GM12878 (cell line): ENCODE results near the gene PROM1. TPM values are rescaled to one million over a fixed set of nuclear protein-coding genes. Genes with fewer than 3 reads are reported as not detected.
A peak's percentile ranks its signal among the peaks of the same experiment; 100 is the strongest.

Source experiments
- ATF7 ChIP-seq: fragments of 450-650 bp; IDR thresholded peaks from 2 replicates; pipeline ENCODE4 v1.6.1; 2016; ENCODE audit warnings: low read depth, mild to moderate bottlenecking
- BRCA1 ChIP-seq: IDR thresholded peaks from 2 replicates; pipeline ENCODE4 v1.6.1; 2011; ENCODE audit warnings: low read depth, low read length, improper control_type of control experiment
- CBX3 ChIP-seq: fragments of 200-600 bp; sonication (generic); IDR thresholded peaks from 2 replicates; pipeline ENCODE4 v1.6.1; 2016; ENCODE audit warnings: low read depth, borderline replicate concordance
- CEBPB ChIP-seq, 2 experiments: fragments of 150-350 bp in 1 of 2; IDR thresholded peaks; 2 replicates each; pipeline ENCODE4 v1.6.1; 2012 to 2014; ENCODE audit warnings: low read depth in 2 of 2, low read length in 2 of 2, borderline replicate concordance in 1 of 2, inconsistent platforms in 1 of 2
- CHD1 ChIP-seq: IDR thresholded peaks from 2 replicates; pipeline ENCODE4 v1.6.1; 2012; ENCODE audit warnings: low read depth, low read length, improper control_type of control experiment
- CREM ChIP-seq: IDR thresholded peaks from 2 replicates; pipeline ENCODE4 v1.6.1; 2014; ENCODE audit warnings: antibody characterized with exemption, low read depth
- ESRRA ChIP-seq: IDR thresholded peaks from 2 replicates; pipeline ENCODE4 v1.6.1; 2012; ENCODE audit warnings: mild to moderate bottlenecking, low read length, improper control_type of control experiment
- IKZF1 ChIP-seq: fragments of 450-650 bp; conservative IDR thresholded peaks from 2 replicates; pipeline ENCODE4 v1.6.1; 2017; ENCODE audit warnings: antibody characterized with exemption, mild to moderate bottlenecking
- MEF2A ChIP-seq: IDR thresholded peaks from 2 replicates; pipeline ENCODE4 v1.6.1; 2011; ENCODE audit warnings: low read depth, mild to moderate bottlenecking, low read length, moderate library complexity; ENCODE audit not compliant: insufficient read depth
- MEF2B ChIP-seq: fragments of 450-650 bp; IDR thresholded peaks from 2 replicates; pipeline ENCODE4 v1.6.1; 2018; ENCODE audit warnings: mild to moderate bottlenecking, moderate library complexity; ENCODE audit not compliant: partially characterized antibody, poor library complexity, severe bottlenecking
- MTA2 ChIP-seq: fragments of 450-650 bp; IDR thresholded peaks from 2 replicates; pipeline ENCODE4 v1.6.1; 2016; ENCODE audit warnings: low read depth, mild to moderate bottlenecking, moderate library complexity
- NFIC ChIP-seq: IDR thresholded peaks from 2 replicates; pipeline ENCODE4 v1.6.1; 2012; ENCODE audit warnings: low read depth, mild to moderate bottlenecking, inconsistent platforms, low read length, moderate library complexity
- PML ChIP-seq: IDR thresholded peaks from 2 replicates; pipeline ENCODE4 v1.6.1; 2012; ENCODE audit warnings: low read length, inconsistent platforms
- POLR2A ChIP-seq: IDR thresholded peaks from 2 replicates; pipeline ENCODE4 v1.6.1; 2011; ENCODE audit warnings: low read depth, mild to moderate bottlenecking, low read length
- RAD51 ChIP-seq: fragments of 450-650 bp; IDR thresholded peaks from 2 replicates; pipeline ENCODE4 v1.6.1; 2016; ENCODE audit warnings: moderate library complexity, mild to moderate bottlenecking, inconsistent platforms
- RBBP5 ChIP-seq: fragments of 200-600 bp; sonication (generic); conservative IDR thresholded peaks from 2 replicates; pipeline ENCODE4 v1.6.1; 2016
- RCOR1 ChIP-seq: conservative IDR thresholded peaks from 2 replicates; pipeline ENCODE4 v1.6.1; 2012; ENCODE audit warnings: low read depth, low read length, improper control_type of control experiment
- RELA ChIP-seq: fragments of 450-650 bp; IDR thresholded peaks from 2 replicates; pipeline ENCODE4 v1.8.0; 2014; ENCODE audit warnings: borderline replicate concordance; ENCODE audit not compliant: partially characterized antibody
- SMAD5 ChIP-seq: IDR thresholded peaks from 2 replicates; pipeline ENCODE4 v1.6.1; 2016; ENCODE audit warnings: antibody characterized with exemption, low read depth
- SPI1 ChIP-seq: IDR thresholded peaks from 2 replicates; pipeline ENCODE4 v1.6.1; 2011; ENCODE audit warnings: low read depth, mild to moderate bottlenecking, low read length, moderate library complexity, borderline replicate concordance; ENCODE audit not compliant: insufficient read depth
- STAT1 ChIP-seq: fragments of 450-650 bp; conservative IDR thresholded peaks from 2 replicates; pipeline ENCODE4 v1.6.1; 2014; ENCODE audit warnings: antibody characterized with exemption, mild to moderate bottlenecking
- TCF3 ChIP-seq: IDR thresholded peaks from 2 replicates; pipeline ENCODE4 v1.6.1; 2012; ENCODE audit warnings: low read depth, mild to moderate bottlenecking, low read length, borderline replicate concordance; ENCODE audit not compliant: insufficient read depth
- USF1 ChIP-seq: IDR thresholded peaks from 2 replicates; pipeline ENCODE4 v1.6.1; 2011; ENCODE audit warnings: borderline replicate concordance, low read depth, mild to moderate bottlenecking, moderate library complexity, mixed read lengths, low read length; ENCODE audit not compliant: insufficient read depth; ENCODE audit errors: extremely low read length
- ZNF207 ChIP-seq: fragments of 450-650 bp; IDR thresholded peaks from 2 replicates; pipeline ENCODE4 v1.6.1; 2014; ENCODE audit warnings: antibody characterized with exemption, mild to moderate bottlenecking, borderline replicate concordance
- ZNF622 ChIP-seq: fragments of 450-650 bp; IDR thresholded peaks from 2 replicates; pipeline ENCODE4 v1.6.1; 2017; ENCODE audit warnings: mild to moderate bottlenecking, inconsistent platforms
- ZZZ3 ChIP-seq: IDR thresholded peaks from 2 replicates; pipeline ENCODE4 v1.6.1; 2011; ENCODE audit warnings: low read depth; ENCODE audit not compliant: control insufficient read depth, insufficient read length
- polyA plus RNA-seq, 11 experiments: library from polyadenylated mRNA; depleted of rRNA in 4 of 11; unstranded in 6 of 11; stranded (reverse) in 5 of 11; fragments of >200 nt; fragmentation: Nextera tagmentation in 4 of 11; fragmentation: Illumina TruSeq in 1 of 11; extraction: Ambion mirVana in 4 of 11; extraction: Trizol in 1 of 11; gene quantifications; 1 replicate in 1 of 11; 2 replicates in 10 of 11; pipeline versions ENCODE4 v1.2.1 to v1.2.3, GENCODE V29; 2011 to 2016; ENCODE audit warnings: inconsistent platforms in 2 of 11, missing spikeins in 2 of 11, low read depth in 1 of 11
- total RNA-seq, 4 experiments: library from RNA; depleted of rRNA in 3 of 4; stranded (reverse); fragments of >200 nt in 3 of 4; fragmentation: Illumina TruSeq in 1 of 4; extraction: Trizol in 1 of 4; gene quantifications; 2 replicates each; pipeline versions ENCODE4 v1.2.1 to v1.2.3, GENCODE V29; 2013 to 2021
- TF ChIP-seq, protein P1 (sequence below): fragments of 150-350 bp; IDR thresholded peaks from 2 replicates; pipeline ENCODE4 v1.6.1; 2016; ENCODE audit warnings: low read depth, low read length
- TF ChIP-seq, protein P2 (sequence below): fragments of 450-650 bp; IDR thresholded peaks from 2 replicates; pipeline ENCODE4 v1.6.1; 2016; ENCODE audit warnings: mild to moderate bottlenecking

PROM1 gene
- total and polyA plus RNA-seq, 10 of the 15 experiments (the other 5 are each of a cell fraction or from before 2014, with no cell fraction given) = 0.08 to 0.31 (median 0.18) TPM; not detected in 7

GRCh38 chr4:15956179-15956850, 127.5 kb downstream of the PROM1 start (continued):
- TF ChIP-seq STAT1 = no peak
- TF ChIP-seq ZZZ3 = no peak
- TF ChIP-seq SMAD5 = no peak
- TF ChIP-seq TCF3 = no peak
- TF ChIP-seq ATF7 = no peak
- TF ChIP-seq CEBPB (IDR thresholded peaks at IDR 0.05; ENCODE audit: borderline replicate concordance in 1 of 2, low read depth in 2 of 2, low read length in 2 of 2) = no peak
- TF ChIP-seq USF1 = no peak
- TF ChIP-seq, protein P1, sequence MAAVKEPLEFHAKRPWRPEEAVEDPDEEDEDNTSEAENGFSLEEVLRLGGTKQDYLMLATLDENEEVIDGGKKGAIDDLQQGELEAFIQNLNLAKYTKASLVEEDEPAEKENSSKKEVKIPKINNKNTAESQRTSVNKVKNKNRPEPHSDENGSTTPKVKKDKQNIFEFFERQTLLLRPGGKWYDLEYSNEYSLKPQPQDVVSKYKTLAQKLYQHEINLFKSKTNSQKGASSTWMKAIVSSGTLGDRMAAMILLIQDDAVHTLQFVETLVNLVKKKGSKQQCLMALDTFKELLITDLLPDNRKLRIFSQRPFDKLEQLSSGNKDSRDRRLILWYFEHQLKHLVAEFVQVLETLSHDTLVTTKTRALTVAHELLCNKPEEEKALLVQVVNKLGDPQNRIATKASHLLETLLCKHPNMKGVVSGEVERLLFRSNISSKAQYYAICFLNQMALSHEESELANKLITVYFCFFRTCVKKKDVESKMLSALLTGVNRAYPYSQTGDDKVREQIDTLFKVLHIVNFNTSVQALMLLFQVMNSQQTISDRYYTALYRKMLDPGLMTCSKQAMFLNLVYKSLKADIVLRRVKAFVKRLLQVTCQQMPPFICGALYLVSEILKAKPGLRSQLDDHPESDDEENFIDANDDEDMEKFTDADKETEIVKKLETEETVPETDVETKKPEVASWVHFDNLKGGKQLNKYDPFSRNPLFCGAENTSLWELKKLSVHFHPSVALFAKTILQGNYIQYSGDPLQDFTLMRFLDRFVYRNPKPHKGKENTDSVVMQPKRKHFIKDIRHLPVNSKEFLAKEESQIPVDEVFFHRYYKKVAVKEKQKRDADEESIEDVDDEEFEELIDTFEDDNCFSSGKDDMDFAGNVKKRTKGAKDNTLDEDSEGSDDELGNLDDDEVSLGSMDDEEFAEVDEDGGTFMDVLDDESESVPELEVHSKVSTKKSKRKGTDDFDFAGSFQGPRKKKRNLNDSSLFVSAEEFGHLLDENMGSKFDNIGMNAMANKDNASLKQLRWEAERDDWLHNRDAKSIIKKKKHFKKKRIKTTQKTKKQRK = no peak
- TF ChIP-seq MEF2B = peak; percentile 56
- no peak for TF ChIP-seq RAD51
- TF ChIP-seq MEF2A = peak; percentile 51; the same call in 1 of the 2 replicates
- no peak for TF ChIP-seq RBBP5
- no peak for TF ChIP-seq BRCA1
- no peak for TF ChIP-seq RELA
- no peak for TF ChIP-seq RCOR1
- peak; percentile 26; the same call in 1 of the 2 replicates for TF ChIP-seq SPI1
- no peak for TF ChIP-seq ESRRA
- peak; percentile 51 for TF ChIP-seq MTA2
- TF ChIP-seq NFIC = no peak
- TF ChIP-seq PML = no peak
- TF ChIP-seq CREM = 0 out of 2 replicates have a peak, but pooled peaks have one; percentile 26
- TF ChIP-seq ZNF207 = no peak
- TF ChIP-seq, protein P2, sequence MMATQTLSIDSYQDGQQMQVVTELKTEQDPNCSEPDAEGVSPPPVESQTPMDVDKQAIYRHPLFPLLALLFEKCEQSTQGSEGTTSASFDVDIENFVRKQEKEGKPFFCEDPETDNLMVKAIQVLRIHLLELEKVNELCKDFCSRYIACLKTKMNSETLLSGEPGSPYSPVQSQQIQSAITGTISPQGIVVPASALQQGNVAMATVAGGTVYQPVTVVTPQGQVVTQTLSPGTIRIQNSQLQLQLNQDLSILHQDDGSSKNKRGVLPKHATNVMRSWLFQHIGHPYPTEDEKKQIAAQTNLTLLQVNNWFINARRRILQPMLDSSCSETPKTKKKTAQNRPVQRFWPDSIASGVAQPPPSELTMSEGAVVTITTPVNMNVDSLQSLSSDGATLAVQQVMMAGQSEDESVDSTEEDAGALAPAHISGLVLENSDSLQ = peak; percentile 77
- no peak for TF ChIP-seq CHD1
- TF ChIP-seq IKZF1 = peak; percentile 33; the same call in 1 of the 2 replicates
- no peak for TF ChIP-seq ZNF622
- no peak for TF ChIP-seq CBX3
- TF ChIP-seq POLR2A = no peak
